HG03565 (cell line): ENCODE results near the gene MON1A.

Source experiments
- ATAC-seq: cut with Tn5 transposase; IDR thresholded peaks from one replicate; pipeline ENCODE4 v1.9.1; 2021; ENCODE audit warnings: mild to moderate bottlenecking, moderate library complexity; ENCODE audit not compliant: unreplicated experiment

The MON1A gene

GRCh38 chr3:49895791-49896190 is 33.8 kb downstream of the MON1A start:
- ATAC-seq: no peak

DNA sequence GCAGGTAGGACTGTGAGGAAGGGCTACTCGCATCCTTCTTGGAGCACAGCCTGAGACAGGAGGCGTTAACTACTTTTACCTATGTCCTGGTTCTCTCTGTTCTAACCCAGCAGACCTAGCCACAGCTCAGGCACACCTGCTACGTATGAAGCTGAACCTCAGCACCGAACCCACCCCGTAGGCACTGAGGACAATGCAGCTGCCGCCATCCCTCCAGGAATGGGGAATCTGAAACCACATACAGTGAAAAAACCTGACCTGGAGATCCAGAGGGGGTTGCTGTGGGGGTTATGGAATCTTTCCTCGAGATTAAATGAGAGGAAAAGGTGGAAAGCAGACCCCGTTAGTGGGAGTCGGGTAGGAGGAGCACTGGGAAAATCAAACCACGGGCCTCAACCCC is 40.3 kb downstream of the MON1A start:
- ATAC-seq: no peak

- ATAC-seq: no peak
These were observed 42.7 kb downstream of the MON1A start for GRCh38 chr3:49886922-49887265.

GRCh38 chr3:49883998-49884397 is 45.6 kb downstream of the MON1A start:
- no peak for ATAC-seq

- no peak for ATAC-seq
These were observed 47.4 kb downstream of the MON1A start for GRCh38 chr3:49882166-49882565.

- ATAC-seq: no peak
These were observed 48.9 kb downstream of the MON1A start for GRCh38 chr3:49880581-49881315.

DNA sequence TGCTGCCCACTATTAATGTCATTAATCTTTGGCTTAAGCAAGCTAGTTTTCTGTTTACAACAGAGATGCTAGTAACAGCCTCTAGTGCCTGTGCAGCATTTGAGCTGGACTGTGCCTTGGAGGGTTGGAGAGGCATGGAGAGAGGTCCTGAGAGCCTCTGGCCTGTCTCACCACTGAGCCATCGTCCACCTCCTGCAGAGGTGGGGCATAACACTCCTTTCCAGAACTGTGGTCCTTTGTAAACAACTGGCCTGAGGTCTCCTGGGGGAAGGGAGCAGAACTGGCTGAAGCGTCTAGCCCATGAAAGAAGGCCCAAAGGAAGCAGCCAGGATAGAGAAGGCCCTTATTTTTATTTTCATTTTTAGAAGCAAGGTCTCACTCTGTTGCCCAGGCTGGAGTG is 49.9 kb downstream of the MON1A start:
- ATAC-seq: no peak

DNA sequence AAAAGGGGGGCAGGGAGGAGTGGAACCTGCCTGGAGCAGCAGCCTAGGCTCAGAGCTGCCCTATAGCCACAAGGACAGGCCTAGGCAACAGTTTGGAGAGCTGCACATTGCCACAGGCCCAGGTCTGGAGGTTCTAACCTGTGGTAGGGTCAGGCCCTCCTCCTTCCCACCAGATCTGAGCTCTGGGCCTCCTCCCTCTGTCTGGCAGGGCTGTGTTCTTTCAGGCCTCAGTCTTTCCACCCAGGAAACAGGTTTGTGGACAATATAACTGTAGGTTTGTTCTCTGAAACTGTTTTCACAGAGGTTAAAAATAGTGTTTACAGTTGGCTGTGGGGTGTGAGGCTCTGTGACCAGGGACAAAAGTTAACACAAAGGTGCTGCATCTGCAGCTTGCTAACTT is 50.9 kb downstream of the MON1A start:
- ATAC-seq: no peak

- no peak for ATAC-seq
These were observed 51.9 kb downstream of the MON1A start for GRCh38 chr3:49877716-49878115.

GRCh38 chr3:49876567-49876966 is 53.0 kb downstream of the MON1A start:
- no peak for ATAC-seq

- ATAC-seq: no peak
These were observed 56.0 kb downstream of the MON1A start for GRCh38 chr3:49873623-49874022.

DNA sequence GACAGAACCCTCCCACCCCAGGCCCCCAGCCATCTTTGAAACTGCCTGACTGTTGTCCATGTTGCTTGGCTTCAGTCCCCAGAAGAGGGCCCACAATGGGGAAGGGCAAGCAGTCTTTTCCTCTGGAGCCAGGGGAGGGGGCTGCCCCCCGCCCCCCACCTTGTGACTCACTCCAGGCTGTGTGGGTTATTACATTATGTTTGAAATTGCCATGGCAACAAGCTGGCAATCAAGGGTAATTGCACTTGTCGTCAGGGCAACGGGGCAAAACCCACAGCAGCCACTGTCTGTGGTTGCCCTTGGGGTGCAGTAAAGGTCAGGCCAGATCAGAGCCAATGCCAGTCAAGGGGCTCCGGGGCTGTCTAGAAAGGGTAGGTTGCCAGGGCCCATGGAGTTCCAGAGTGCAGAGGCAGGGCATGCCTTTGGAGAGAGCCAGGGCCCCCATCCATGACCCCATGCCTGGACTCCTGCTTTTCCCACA is 56.8 kb downstream of the MON1A start:
- ATAC-seq: no peak

DNA sequence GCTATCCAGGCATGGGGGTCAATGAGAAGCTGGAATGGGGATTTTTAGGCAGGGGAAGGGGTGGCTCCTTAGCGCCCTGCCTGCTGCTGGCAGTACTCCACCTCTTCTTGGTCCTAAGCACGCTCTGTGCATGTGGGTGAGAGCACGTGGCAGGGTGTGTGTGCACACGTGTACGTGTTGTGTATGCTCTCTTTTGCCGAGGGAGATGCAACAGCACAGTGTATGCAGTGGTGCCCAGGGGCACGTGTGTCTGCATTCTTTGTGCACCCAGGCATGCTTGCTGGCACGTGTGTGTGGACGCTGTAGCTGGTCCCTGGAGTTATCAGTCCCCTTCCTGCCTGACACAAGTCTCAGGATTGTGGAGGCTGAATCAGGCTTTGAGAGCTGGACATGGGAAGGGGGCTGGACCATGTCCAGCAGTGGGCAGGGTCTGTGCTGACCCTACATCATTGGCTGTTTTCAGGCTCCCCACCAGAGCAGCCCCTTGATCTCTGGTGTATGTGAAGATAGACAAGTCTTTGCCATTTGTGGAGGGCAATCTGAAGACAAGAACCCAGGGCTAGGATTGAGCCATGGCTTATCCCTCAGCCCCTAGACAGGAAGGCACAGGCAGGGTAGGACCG is 58.0 kb downstream of the MON1A start:
- ATAC-seq: no peak

GRCh38 chr3:49869525-49870126 is 60.0 kb downstream of the MON1A start, which contains the start of gene CAMKV:
TSS of gene CAMKV (minus strand) at chr3:49869906. CDS start at chr3:49862388, 7,518 bp downstream.
- ATAC-seq: no peak

- no peak for ATAC-seq
These were observed 60.6 kb downstream of the MON1A start for GRCh38 chr3:49868862-49869466.

GRCh38 chr3:49867871-49868321 is 61.7 kb downstream of the MON1A start:
- no peak for ATAC-seq

DNA sequence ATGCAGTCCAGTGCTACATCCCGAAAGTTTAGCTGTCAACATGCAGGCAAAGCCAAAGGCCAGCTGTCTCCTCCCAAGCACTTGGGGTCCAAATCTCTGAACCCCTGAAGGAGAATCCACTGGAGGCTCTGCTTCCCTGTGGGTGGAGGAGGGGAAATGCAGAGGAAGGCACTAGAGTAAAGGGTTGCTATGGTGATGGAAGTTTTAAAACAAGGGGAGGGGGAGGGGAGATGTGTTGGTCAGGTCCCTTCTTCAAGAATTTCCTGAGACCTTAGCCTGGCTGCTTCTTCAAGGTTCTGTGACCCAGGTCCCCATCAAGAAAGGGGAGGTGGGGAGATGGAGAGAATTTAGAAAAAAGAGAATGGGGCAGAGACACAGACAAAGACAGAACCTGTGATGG is 62.2 kb downstream of the MON1A start:
- no peak for ATAC-seq

- no peak for ATAC-seq
These were observed 64.3 kb downstream of the MON1A start for GRCh38 chr3:49865198-49865784.

DNA sequence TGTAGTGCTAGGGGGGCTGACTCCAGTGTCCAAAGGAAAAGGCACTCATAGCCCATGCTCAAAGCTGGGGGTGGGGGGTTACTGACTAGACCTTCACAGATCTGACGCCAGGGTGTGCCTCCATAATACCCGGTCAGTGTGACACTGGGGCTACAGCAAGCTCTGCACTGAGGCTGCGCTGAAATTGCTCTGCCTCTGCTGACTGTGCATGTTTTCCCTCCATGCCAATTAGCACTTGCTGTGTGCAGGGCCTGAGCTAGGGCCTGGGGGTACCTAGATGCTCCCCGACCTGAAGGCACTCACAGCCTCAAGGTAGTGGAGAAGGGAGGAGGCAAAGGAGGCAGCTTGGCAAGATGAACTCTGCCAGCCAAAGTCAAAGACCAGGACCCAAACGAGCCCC is 65.1 kb downstream of the MON1A start:
- ATAC-seq: no peak

DNA sequence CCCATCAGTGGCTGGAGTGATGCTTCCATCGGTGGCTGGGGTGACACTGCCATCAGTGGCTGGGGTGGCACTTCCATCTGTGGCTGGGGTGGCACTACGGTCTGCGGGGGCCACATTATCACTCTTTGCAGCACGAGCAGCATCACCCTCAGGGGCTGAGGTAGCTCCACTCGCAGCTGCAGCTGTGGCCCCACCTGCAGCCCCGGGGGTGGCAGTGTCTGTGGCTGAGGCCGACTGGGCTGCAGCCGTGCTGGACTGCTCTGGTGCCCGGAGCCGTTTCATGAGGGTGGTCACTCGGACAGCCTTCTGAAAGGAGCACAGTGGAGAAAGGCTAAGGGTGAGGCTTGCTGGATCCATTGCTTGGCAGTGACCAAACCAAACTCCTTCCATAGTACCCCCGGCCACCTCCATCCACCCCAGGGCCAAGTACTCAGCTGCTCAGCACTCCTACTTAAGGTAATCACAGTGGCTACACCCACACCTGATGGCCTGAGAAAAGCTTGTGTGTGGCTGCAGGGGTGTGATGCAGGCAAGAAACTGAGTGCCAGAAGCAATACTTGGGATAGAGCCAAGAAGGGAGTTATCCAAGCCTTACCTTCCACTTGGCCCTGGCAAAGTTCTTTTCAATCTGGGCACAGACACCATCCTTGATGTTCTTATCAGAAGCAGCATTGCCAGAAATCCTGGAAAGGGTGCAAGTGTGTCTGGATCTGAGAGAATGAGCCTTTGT is 69.9 kb downstream of the MON1A start:
- ATAC-seq: no peak
